Astrocyte (in vitro differentiated cells and primary cell): ENCODE measurements around the gene ENTHD1. TPM values are rescaled to one million over a fixed set of nuclear protein-coding genes. Genes with fewer than 3 reads are reported as not detected.

Source experiments
- DNase-seq: peaks from one replicate; pipeline ENCODE4 v3.0.0-alpha.2; 2010; ENCODE audit warnings: low read depth
- FAIRE-seq: peaks from 2 replicates; lab custom pipeline; 2011; peaks lifted over from hg19 to GRCh38; lab: Jason Lieb, UNC
- H2AFZ ChIP-seq: 2 replicates; pipeline ENCODE4 v1.6.0; 2012; ENCODE audit warnings: low read depth, low read length, inconsistent platforms
- H3K27ac ChIP-seq: 2 replicates; pipeline ENCODE4 v1.5.1; 2011; ENCODE audit warnings: low read depth, low read length, inconsistent platforms
- H3K27me3 ChIP-seq: 2 replicates; pipeline ENCODE4 v1.6.0; 2011; ENCODE audit warnings: low read length, inconsistent platforms; ENCODE audit not compliant: insufficient read depth
- H3K36me3 ChIP-seq: 2 replicates; pipeline ENCODE4 v1.5.1; 2011; ENCODE audit warnings: low read length, inconsistent platforms; ENCODE audit not compliant: insufficient read depth
- H3K4me1 ChIP-seq: 2 replicates; pipeline ENCODE4 v1.5.1; 2011; ENCODE audit warnings: low read length, inconsistent platforms; ENCODE audit not compliant: insufficient read depth
- H3K4me2 ChIP-seq: 2 replicates; pipeline ENCODE4 v1.6.0; 2012; ENCODE audit warnings: low read length, inconsistent platforms
- H3K4me3 ChIP-seq: 2 replicates; pipeline ENCODE4 v1.5.1; 2011; ENCODE audit warnings: low read depth, mild to moderate bottlenecking, low read length, inconsistent platforms; ENCODE audit not compliant: insufficient read depth
- H3K79me2 ChIP-seq: 2 replicates; pipeline ENCODE4 v1.6.0; 2012; ENCODE audit warnings: mild to moderate bottlenecking, low read length, inconsistent platforms; ENCODE audit not compliant: insufficient read depth
- H3K9ac ChIP-seq: 2 replicates; pipeline ENCODE4 v1.6.0; 2012; ENCODE audit warnings: mild to moderate bottlenecking, low read length, inconsistent platforms
- H3K9me3 ChIP-seq: 2 replicates; pipeline ENCODE4 v1.5.1; 2012; ENCODE audit warnings: low read depth, mild to moderate bottlenecking, low read length, inconsistent platforms; ENCODE audit not compliant: insufficient read depth
- H4K20me1 ChIP-seq: 2 replicates; pipeline ENCODE4 v1.6.0; 2012; ENCODE audit warnings: low read length, inconsistent platforms; ENCODE audit not compliant: insufficient read depth
- H3K27ac Mint-ChIP-seq: one replicate; pipeline ENCODE4 v1.8.0; 2021; ENCODE audit warnings: mild to moderate bottlenecking, mixed read lengths; ENCODE audit not compliant: unreplicated experiment
- H3K27me3 Mint-ChIP-seq: one replicate; pipeline ENCODE4 v1.8.0; 2021; ENCODE audit warnings: low read depth, mixed read lengths; ENCODE audit not compliant: unreplicated experiment
- H3K36me3 Mint-ChIP-seq: one replicate; pipeline ENCODE4 v1.8.0; 2021; ENCODE audit warnings: low read depth, mixed read lengths; ENCODE audit not compliant: unreplicated experiment
- H3K4me1 Mint-ChIP-seq: one replicate; pipeline ENCODE4 v1.8.0; 2021; ENCODE audit warnings: low read depth, mixed read lengths; ENCODE audit not compliant: unreplicated experiment
- H3K4me3 Mint-ChIP-seq: one replicate; pipeline ENCODE4 v1.8.0; 2021; ENCODE audit warnings: mild to moderate bottlenecking, moderate library complexity, mixed read lengths; ENCODE audit not compliant: unreplicated experiment
- H3K9me3 Mint-ChIP-seq: one replicate; pipeline ENCODE4 v1.8.0; 2021; ENCODE audit warnings: mild to moderate bottlenecking, mixed read lengths; ENCODE audit not compliant: unreplicated experiment
- EZH2 ChIP-seq: IDR thresholded peaks from 2 replicates; pipeline ENCODE4 v1.6.1; 2012; ENCODE audit warnings: mild to moderate bottlenecking, low read length, inconsistent platforms; ENCODE audit not compliant: insufficient read depth
- total RNA-seq: library from RNA; stranded (reverse); gene quantifications from 2 replicates; pipeline ENCODE4 v1.2.1, GENCODE V29; 2021
- TF ChIP-seq, protein P1 (sequence below): IDR thresholded peaks from 2 replicates; pipeline ENCODE4 v1.5.1; 2011; ENCODE audit warnings: low read depth, mild to moderate bottlenecking, inconsistent platforms, low read length, moderate library complexity; ENCODE audit not compliant: insufficient read depth

ENTHD1 gene
- total RNA-seq, 1 donor from 2014 or later = not detected

DNA sequence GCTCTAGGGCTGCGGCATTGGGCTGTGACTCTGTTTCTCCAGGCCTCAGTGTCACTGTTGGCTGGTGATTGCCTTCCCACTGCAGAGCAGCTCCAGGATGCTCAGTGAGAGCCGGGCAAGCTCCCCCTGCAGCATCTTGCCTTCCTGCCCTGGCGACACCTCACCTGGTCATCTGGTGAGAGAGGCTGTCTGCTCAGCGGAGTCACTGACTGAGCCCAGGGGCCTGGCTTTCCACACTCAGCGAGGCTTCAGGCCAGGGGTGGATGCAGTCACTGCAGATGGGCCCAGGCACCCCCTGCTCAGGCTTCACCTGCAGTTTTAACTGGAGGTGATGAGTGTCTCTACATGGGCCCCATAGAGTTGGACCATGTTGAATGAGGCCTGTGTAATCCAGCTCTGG is 186.2 kb downstream of the ENTHD1 start:
- H3K4me1 ChIP-seq = no peaks in the 10 kb centered on the region
- FAIRE-seq (no peak), DNase-seq (no peak)
- H3K27ac ChIP-seq = no peak overlapping the region
- H3K9me3 Mint-ChIP-seq = no peaks in the 10 kb centered on the region
- no peak overlapping the region for H3K4me2 ChIP-seq
- H3K4me3 ChIP-seq = no peak overlapping the region
- no peak overlapping the region for H3K27ac Mint-ChIP-seq
- no peaks in the 10 kb centered on the region for H3K9me3 ChIP-seq
- no peak overlapping the region for H2AFZ ChIP-seq
- TF ChIP-seq EZH2 = no peak
- TF ChIP-seq, protein P1, sequence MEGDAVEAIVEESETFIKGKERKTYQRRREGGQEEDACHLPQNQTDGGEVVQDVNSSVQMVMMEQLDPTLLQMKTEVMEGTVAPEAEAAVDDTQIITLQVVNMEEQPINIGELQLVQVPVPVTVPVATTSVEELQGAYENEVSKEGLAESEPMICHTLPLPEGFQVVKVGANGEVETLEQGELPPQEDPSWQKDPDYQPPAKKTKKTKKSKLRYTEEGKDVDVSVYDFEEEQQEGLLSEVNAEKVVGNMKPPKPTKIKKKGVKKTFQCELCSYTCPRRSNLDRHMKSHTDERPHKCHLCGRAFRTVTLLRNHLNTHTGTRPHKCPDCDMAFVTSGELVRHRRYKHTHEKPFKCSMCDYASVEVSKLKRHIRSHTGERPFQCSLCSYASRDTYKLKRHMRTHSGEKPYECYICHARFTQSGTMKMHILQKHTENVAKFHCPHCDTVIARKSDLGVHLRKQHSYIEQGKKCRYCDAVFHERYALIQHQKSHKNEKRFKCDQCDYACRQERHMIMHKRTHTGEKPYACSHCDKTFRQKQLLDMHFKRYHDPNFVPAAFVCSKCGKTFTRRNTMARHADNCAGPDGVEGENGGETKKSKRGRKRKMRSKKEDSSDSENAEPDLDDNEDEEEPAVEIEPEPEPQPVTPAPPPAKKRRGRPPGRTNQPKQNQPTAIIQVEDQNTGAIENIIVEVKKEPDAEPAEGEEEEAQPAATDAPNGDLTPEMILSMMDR = no peak
- peaks cover 3% of the 10 kb centered on the region for H3K4me1 Mint-ChIP-seq
- peaks cover 52% of the 10 kb centered on the region for H3K27me3 Mint-ChIP-seq
- H3K36me3 ChIP-seq = no peaks in the 10 kb centered on the region
- no peaks in the 10 kb centered on the region for H4K20me1 ChIP-seq
- H3K9ac ChIP-seq = no peak overlapping the region
- no peaks in the 10 kb centered on the region for H3K79me2 ChIP-seq
- no peaks in the 10 kb centered on the region for H3K36me3 Mint-ChIP-seq
- H3K4me3 Mint-ChIP-seq = no peak overlapping the region
- H3K27me3 ChIP-seq = peaks cover 16% of the 10 kb centered on the region

DNA sequence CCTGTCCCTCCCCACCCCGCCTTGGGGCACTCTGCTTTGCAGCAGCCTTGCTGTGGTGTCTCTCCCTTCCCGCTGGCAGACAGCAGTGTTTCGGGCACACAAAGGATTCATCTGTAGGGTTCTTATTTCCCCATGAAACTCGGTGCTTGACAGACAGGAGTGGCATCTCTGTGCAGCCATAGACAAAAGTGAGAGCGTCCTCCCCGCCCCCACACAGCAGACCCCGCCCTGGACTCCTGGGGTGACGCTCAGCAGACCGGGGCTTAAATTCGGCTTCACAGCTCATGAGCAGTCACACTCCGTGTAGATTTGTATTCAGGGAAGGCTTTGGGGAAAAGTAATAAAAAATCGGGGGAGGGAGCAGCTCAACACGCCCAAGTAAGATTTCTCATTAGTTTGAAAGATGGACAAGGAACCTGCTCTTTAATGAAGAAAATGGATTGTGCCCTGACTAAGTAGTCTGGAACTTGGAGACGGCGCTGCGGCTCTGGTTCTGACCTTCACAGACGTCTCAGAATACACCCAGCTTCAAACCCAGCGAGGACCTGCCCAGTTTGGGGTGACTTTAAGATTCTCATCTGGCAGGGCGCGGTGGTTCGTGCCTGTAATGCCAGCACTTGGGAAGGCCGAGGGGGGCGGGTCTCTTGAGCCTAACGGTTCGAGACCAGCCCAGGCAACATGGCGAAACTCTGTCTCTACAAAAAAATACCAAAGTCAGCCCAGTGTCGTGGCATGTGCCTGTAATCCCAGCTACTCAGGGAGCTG is 187.0 kb downstream of the ENTHD1 start:
- H3K27ac Mint-ChIP-seq = no peak overlapping the region
- peaks cover 17% of the 10 kb centered on the region for H3K27me3 ChIP-seq
- H3K4me3 ChIP-seq = no peak overlapping the region
- H3K27ac ChIP-seq = no peak overlapping the region
- H3K27me3 Mint-ChIP-seq = peaks cover 54% of the 10 kb centered on the region
- DNase-seq (peak; percentile 10), FAIRE-seq (no peak)
- H3K9me3 ChIP-seq = no peaks in the 10 kb centered on the region
- H3K36me3 Mint-ChIP-seq = no peaks in the 10 kb centered on the region
- no peak for TF ChIP-seq EZH2
- TF ChIP-seq, protein P1 = no peak
- no peaks in the 10 kb centered on the region for H3K79me2 ChIP-seq
- H3K4me1 Mint-ChIP-seq = peaks cover 3% of the 10 kb centered on the region
- no peaks in the 10 kb centered on the region for H3K4me1 ChIP-seq
- no peaks in the 10 kb centered on the region for H3K36me3 ChIP-seq
- no peak overlapping the region for H3K9ac ChIP-seq
- H3K4me2 ChIP-seq = no peak overlapping the region
- no peak overlapping the region for H3K4me3 Mint-ChIP-seq
- no peak overlapping the region for H2AFZ ChIP-seq
- no peaks in the 10 kb centered on the region for H4K20me1 ChIP-seq
- H3K9me3 Mint-ChIP-seq = no peaks in the 10 kb centered on the region

DNA sequence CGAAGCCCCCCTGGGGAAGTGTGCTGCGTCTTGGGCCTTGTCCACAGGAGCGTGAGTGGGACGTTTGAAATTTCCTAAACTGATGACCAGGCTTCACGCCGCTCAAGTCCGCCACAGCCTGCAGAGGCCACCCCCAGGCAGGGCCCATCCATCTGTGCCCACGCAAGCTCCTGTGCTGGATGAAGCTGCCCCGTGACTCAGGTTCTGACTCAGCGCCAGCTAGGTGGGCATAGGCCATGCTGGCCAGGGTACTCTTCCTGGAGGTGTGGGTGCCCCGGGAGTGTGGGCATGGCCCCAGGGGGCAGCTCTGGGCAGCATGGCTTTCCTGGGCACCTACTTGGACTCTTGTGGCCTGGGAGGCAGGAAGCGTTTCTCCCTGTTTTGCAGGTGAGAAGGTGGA is 188.2 kb downstream of the ENTHD1 start:
- no peak overlapping the region for H3K27ac Mint-ChIP-seq
- H3K4me1 Mint-ChIP-seq = peaks cover 3% of the 10 kb centered on the region

More for the DNA sequence above, 188.2 kb downstream of the ENTHD1 start:
- no peaks in the 10 kb centered on the region for H3K9me3 Mint-ChIP-seq
- Histone ChIP-seq H3K9me3 (no peaks in the 10 kb centered on the region), H3K4me1 (no peaks in the 10 kb centered on the region), H4K20me1 (no peaks in the 10 kb centered on the region), H3K27me3 (peaks cover 19% of the 10 kb centered on the region), H3K79me2 (no peaks in the 10 kb centered on the region), H3K27ac (no peak overlapping the region), H3K36me3 (no peaks in the 10 kb centered on the region), H2AFZ (no peak overlapping the region), H3K4me2 (no peak overlapping the region), H3K4me3 (no peak overlapping the region), H3K9ac (no peak overlapping the region)
- H3K4me3 Mint-ChIP-seq = no peak overlapping the region
- no peaks in the 10 kb centered on the region for H3K36me3 Mint-ChIP-seq
- H3K27me3 Mint-ChIP-seq = peaks cover 52% of the 10 kb centered on the region
- TF ChIP-seq, protein P1 = no peak
- no peak for TF ChIP-seq EZH2
- DNase-seq (no peak), FAIRE-seq (no peak)
